Keratinocyte (primary cell): Measurements from ENCODE around the gene SPAG16. TPM values are rescaled to one million over a fixed set of nuclear protein-coding genes. Genes with fewer than 3 reads are reported as not detected.

Source experiments
- DNase-seq: peaks from one replicate; pipeline ENCODE4 v3.0.0-alpha.2; 2011; ENCODE audit warnings: low read depth, missing footprints, low spot score
- FAIRE-seq: peaks from 2 replicates; lab custom pipeline; 2011; peaks lifted over from hg19 to GRCh38; lab: Jason Lieb, UNC
- H2AFZ ChIP-seq: 2 replicates; pipeline ENCODE4 v1.6.0; 2012; ENCODE audit warnings: low read length, control low read depth, inconsistent platforms; ENCODE audit not compliant: control insufficient read depth
- H3K27ac ChIP-seq: 2 replicates; pipeline ENCODE4 v1.5.1; 2011; ENCODE audit warnings: low read length; ENCODE audit not compliant: control insufficient read depth, insufficient read depth
- H3K27me3 ChIP-seq: 3 replicates; pipeline ENCODE4 v1.6.0; 2011; ENCODE audit warnings: low read length; ENCODE audit not compliant: control insufficient read depth, insufficient read depth; ENCODE audit errors: extremely low read depth
- H3K36me3 ChIP-seq, 2 experiments: 2 replicates in 1 of 2; 3 replicates in 1 of 2; pipeline ENCODE4 v1.5.1; 2011; ENCODE audit warnings: low read length in 2 of 2, mild to moderate bottlenecking in 1 of 2; ENCODE audit not compliant: control insufficient read depth in 2 of 2, insufficient read depth in 2 of 2; ENCODE audit errors: extremely low read depth in 1 of 2
- H3K4me1 ChIP-seq: 3 replicates; pipeline ENCODE4 v1.5.1; 2011; ENCODE audit warnings: low read length; ENCODE audit not compliant: control insufficient read depth, insufficient read depth; ENCODE audit errors: extremely low read depth
- H3K4me2 ChIP-seq: 3 replicates; pipeline ENCODE4 v1.6.0; 2011; ENCODE audit warnings: low read depth, low read length; ENCODE audit not compliant: control insufficient read depth, insufficient read depth; ENCODE audit errors: extremely low read depth
- H3K4me3 ChIP-seq, 3 experiments: fragments of 200-600 bp in 1 of 3; sonication (generic) in 1 of 3; 2 replicates in 2 of 3; 3 replicates in 1 of 3; pipeline ENCODE4 v1.5.1; 2011 to 2016; ENCODE audit warnings: low read length in 3 of 3, mild to moderate bottlenecking in 3 of 3, control low read depth in 2 of 3, inconsistent platforms in 1 of 3, low read depth in 1 of 3, mixed read lengths in 1 of 3, mixed run types in 1 of 3, moderate library complexity in 1 of 3; ENCODE audit not compliant: control insufficient read depth in 2 of 3, insufficient read depth in 2 of 3; ENCODE audit errors: extremely low read depth in 1 of 3
- H3K79me2 ChIP-seq: 2 replicates; pipeline ENCODE4 v1.6.0; 2012; ENCODE audit warnings: low read length; ENCODE audit not compliant: control insufficient read depth, insufficient read depth
- H3K9ac ChIP-seq: 3 replicates; pipeline ENCODE4 v1.6.0; 2011; ENCODE audit warnings: low read length; ENCODE audit not compliant: control insufficient read depth, insufficient read depth; ENCODE audit errors: extremely low read depth
- H3K9me1 ChIP-seq: 3 replicates; pipeline ENCODE4 v1.6.0; 2011; ENCODE audit warnings: low read length; ENCODE audit not compliant: control insufficient read depth, insufficient read depth; ENCODE audit errors: extremely low read depth
- H3K9me3 ChIP-seq: 2 replicates; pipeline ENCODE4 v1.5.1; 2012; ENCODE audit warnings: low read depth, low read length; ENCODE audit not compliant: control insufficient read depth
- H4K20me1 ChIP-seq: 3 replicates; pipeline ENCODE4 v1.6.0; 2011; ENCODE audit warnings: low read length; ENCODE audit not compliant: control insufficient read depth, insufficient read depth; ENCODE audit errors: extremely low read depth
- CTCF ChIP-seq, 3 experiments: IDR thresholded peaks in 1 of 3; conservative IDR thresholded peaks in 1 of 3; optimal IDR thresholded peaks in 1 of 3; 2 replicates in 2 of 3; 3 replicates in 1 of 3; pipeline versions ENCODE3 to v1.5.1; 2011; ENCODE audit warnings: low read length in 3 of 3, mild to moderate bottlenecking in 3 of 3, moderate library complexity in 2 of 3, control low read depth in 1 of 3, inconsistent platforms in 1 of 3; ENCODE audit not compliant: insufficient read depth in 2 of 3; ENCODE audit errors: extremely low read depth in 1 of 3
- EZH2 ChIP-seq: IDR thresholded peaks from one replicate; pipeline ENCODE4 v1.6.1; 2012; ENCODE audit warnings: inconsistent platforms, mild to moderate bottlenecking, low read length, moderate library complexity
- dilution Hi-C: fragments of 300-500 bp; cut with MboI; formaldehyde crosslinking; loops from one replicate; pipeline ENCODE4 v1.7.0; 2020; ENCODE audit warnings: low sequenced_read_pairs; ENCODE audit not compliant: extremely low pct_ligation_motif_present
- polyA plus RNA-seq, 5 experiments: library from polyadenylated mRNA; depleted of rRNA in 3 of 5; stranded (reverse) in 3 of 5; stranded (forward) in 1 of 5; unstranded in 1 of 5; fragments of >200 nt; gene quantifications; 1 replicate in 1 of 5; 2 replicates in 3 of 5; 3 replicates in 1 of 5; pipeline versions ENCODE4 v1.2.1 to v1.2.3, GENCODE V29; 2011 to 2012; ENCODE audit warnings: missing spikeins in 2 of 5, low read depth in 1 of 5, low replicate concordance in 1 of 5

The SPAG16 gene
- polyA plus RNA-seq, 1 donor (not counting 4 experiments of a cell fraction or from before 2014, with no cell fraction given), result 19.6 TPM

GRCh38 chr2:213259266-213259665 lies 25.0 kb upstream of the SPAG16 start:
- Histone ChIP-seq H3K27me3 (no peaks in the 10 kb centered on the region), H3K36me3 (no peaks in the 10 kb centered on the region), H3K4me3 (no peak overlapping the region), H4K20me1 (no peaks in the 10 kb centered on the region), H3K79me2 (no peaks in the 10 kb centered on the region), H3K9me1 (no peaks in the 10 kb centered on the region), H3K9me3 (no peaks in the 10 kb centered on the region), H3K27ac (no peak overlapping the region), H3K4me1 (no peaks in the 10 kb centered on the region), H3K4me2 (no peak overlapping the region), H3K9ac (no peak overlapping the region), H2AFZ (no peak overlapping the region)
- dilution Hi-C loops, result no loop called here
- FAIRE-seq, result no peak
- no peak for DNase-seq
- no peak for TF ChIP-seq EZH2
- no peak for TF ChIP-seq CTCF (optimal IDR thresholded peaks at IDR 0.05 in 1 of 3, IDR thresholded peaks at IDR 0.05 in 1 of 3, conservative IDR thresholded peaks at IDR 0.05 in 1 of 3; ENCODE audit: extremely low read depth in 1 of 3, insufficient read depth in 2 of 3, low read length in 3 of 3)

- TF ChIP-seq CTCF (optimal IDR thresholded peaks at IDR 0.05 in 1 of 3, IDR thresholded peaks at IDR 0.05 in 1 of 3, conservative IDR thresholded peaks at IDR 0.05 in 1 of 3; ENCODE audit: extremely low read depth in 1 of 3, insufficient read depth in 2 of 3, low read length in 3 of 3), result no peak
- TF ChIP-seq EZH2, result no peak
- no peaks in the 10 kb centered on the region for H3K27me3 ChIP-seq
- FAIRE-seq (no peak), DNase-seq (no peak)
- H3K27ac ChIP-seq, result no peak overlapping the region
- H3K9me1 ChIP-seq, result no peaks in the 10 kb centered on the region
- H3K79me2 ChIP-seq, result no peaks in the 10 kb centered on the region
- H3K36me3 ChIP-seq, result no peaks in the 10 kb centered on the region
- no peak overlapping the region for H3K4me2 ChIP-seq
- no peaks in the 10 kb centered on the region for H4K20me1 ChIP-seq
- H3K4me1 ChIP-seq, result no peaks in the 10 kb centered on the region
- no peaks in the 10 kb centered on the region for H3K9me3 ChIP-seq
- dilution Hi-C loops, result no loop called here
- H3K4me3 ChIP-seq, result no peak overlapping the region
- no peak overlapping the region for H3K9ac ChIP-seq
- no peak overlapping the region for H2AFZ ChIP-seq
Observed at GRCh38 chr2:213261237-213261636, 23.0 kb upstream of the SPAG16 start.
